NCI-H187 (cell line): ENCODE results near the gene MAP3K14.

Experiments
- DNase-seq, 2 experiments: peaks; one replicate each; lab custom pipeline; 2025; lab: John Stamatoyannopoulos, UW

The MAP3K14 gene

DNA sequence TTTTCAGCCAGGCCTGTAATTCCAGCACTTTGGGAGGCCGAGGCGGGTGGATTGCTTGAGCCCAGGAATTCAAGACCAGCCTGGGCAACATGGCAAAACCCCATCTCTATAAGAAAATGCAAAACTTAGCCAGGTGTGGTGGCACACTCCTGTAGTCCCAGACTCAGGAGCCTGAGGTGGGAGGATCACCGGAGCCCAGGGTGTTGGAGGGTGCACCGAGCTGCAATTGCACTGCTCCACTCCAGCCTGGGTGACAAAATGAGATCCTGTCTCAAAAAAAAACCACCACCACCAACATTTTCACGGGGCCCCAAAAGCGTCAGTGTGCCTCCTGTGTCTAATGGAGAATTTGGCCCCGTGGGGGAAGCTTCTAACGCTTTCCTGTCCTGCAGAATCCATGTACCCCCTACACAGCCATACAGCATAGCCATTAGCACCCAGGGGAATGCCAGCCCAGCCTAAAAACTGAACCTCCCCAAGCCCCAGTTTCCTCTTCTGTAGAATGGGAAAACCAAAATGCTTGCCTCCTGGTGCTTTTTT lies 22.2 kb upstream of the MAP3K14 start:
- DNase-seq = no peak

DNA sequence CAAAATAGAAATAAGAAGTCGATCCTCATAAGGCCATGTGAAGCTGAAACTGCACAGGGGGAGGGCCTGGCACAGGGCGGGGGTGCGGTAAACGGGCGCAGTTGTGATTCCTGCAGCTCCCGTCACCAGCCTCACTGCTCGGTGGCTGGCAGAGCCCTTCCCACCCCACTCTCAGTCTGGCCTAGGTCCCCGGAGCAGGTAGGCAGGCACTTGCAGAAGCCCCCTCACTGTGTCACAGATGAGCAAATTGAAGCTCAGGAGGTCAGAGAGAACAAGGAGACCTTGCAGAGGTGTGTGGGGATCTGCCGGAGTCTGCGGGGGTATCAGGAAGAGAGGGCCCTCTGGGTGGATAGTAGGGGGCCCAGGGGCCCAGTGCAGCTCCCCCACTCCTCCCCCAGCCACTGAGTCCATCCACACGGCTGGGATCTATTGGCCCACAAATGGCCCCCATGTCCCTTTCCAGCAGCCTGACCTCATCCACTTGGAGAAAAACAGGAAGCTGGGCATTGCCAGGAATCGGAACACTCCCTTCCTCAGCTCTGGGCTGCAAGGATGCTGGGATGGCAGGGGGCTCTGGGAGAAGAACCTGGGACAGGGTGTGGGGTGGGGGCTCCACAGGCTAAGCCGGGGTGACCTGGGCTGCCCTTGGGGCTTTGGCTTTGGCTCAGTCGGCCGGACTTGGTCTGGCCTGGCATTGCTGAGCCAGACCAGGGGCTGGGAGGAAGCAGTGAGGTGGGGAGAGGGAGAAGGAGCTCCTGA lies 21.4 kb upstream of the MAP3K14 start:
- no peak for DNase-seq

DNA sequence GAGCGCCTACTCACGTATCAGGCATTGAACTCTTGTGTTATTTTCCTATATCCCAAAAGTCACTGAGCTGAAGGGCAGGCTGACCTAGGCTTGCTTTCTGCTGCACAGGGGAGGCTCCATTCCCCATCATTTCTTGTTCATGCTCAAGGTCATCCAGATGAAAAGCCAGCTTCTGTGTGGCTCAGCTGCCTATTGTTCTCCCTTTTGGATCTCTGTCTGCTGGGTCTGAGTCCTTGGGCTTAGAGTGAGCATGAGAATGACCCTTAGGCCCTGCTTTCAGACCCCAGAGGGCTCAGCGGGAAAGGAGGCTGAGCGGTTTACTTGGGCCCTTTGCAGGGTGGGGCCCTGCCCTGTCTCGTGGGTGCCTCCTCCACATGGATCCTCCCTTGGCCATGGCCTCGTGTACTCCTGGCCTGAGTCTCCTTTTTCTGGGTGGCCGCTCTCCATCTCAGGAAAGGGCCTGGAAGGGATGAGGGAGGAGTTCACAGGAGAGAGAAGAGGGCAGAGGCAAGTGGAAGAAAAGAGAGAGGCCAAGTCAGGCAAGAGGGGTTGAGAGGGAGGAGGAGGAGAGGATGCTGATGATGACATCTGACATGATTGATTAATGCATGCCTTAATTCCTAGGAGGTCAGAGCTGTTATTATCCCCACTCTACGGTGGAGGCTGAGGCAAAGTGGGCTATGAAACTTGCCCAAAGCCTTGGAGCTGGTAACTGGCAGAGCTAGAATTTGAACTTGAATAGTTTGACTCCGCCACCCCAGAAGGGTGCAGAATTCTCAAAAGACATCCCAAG lies 19.8 kb upstream of the MAP3K14 start:
- no peak for DNase-seq

- DNase-seq = no peak
These were observed 18.9 kb upstream of the MAP3K14 start for GRCh38 chr17:45335721-45336120.

DNA sequence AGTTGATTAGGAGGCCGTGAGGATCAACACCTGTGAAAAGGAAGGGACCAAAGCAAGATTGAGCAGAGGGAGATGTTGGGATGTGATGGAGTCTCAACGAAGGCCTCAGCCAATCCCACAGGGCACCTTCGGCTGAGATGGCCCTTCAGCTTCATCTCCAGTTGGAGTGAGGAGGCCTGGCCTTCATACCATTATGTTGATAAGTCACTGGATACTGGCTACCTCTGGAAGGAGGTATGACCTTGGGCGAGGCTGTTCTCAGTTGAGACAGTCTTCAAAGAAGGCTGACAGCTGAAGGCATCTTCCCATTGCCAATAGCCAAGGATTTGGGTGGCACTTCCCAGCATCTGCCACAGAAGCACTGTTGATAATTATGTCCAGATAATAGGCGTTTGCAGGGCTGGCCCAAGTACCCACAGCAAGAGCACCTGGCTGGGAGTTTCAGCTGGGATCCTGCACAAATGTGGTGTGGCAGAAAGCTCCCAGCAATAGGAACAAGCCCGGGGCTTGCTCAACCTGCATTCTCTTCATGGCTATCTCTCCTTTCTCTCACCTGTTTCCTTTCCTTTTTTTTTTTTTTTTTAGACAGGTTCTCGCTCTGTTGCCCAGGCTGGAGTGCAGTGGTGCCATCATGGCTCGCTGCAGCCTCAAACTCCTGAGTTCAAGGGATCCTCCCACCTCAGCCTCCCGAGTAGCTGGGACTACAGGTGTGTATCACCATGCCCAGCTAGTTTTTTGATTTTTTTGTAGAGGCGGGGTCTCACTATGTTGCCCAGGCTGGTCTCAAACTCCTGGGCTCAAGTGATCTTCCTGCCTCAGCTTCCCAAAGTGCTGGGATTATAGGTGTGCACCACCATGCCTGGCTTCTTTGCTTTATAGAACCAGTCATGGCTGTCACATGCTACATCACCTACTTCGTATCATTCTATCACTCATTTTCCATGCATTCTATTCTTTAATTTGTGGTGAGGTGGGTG lies 18.2 kb upstream of the MAP3K14 start:
- no peak for DNase-seq

DNA sequence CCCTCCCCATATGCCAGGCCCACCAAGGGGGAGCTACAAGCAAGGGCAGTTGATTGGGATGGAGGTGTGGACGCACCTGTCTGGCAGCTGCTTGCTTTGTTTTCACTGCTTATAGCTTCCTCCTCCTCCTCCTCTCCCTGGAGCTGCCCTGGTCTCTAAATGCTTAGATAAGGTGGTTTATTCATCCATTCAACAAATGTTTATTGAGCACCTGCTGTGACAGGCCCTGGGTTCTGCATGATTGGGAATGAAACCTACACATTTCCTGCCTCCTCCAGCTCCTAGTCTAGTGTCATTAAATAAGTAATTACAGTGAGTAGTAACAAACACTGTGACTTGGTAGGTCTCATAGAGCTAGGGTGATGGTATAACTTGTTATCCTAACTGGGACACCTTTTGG lies 17.4 kb upstream of the MAP3K14 start:
- DNase-seq = no peak

GRCh38 chr17:45333702-45334092 lies 16.9 kb upstream of the MAP3K14 start:
- DNase-seq = no peak

GRCh38 chr17:45332989-45333701 lies 16.3 kb upstream of the MAP3K14 start:
- no peak for DNase-seq

- no peak for DNase-seq
These were observed 15.7 kb upstream of the MAP3K14 start for GRCh38 chr17:45332505-45332904.

DNA sequence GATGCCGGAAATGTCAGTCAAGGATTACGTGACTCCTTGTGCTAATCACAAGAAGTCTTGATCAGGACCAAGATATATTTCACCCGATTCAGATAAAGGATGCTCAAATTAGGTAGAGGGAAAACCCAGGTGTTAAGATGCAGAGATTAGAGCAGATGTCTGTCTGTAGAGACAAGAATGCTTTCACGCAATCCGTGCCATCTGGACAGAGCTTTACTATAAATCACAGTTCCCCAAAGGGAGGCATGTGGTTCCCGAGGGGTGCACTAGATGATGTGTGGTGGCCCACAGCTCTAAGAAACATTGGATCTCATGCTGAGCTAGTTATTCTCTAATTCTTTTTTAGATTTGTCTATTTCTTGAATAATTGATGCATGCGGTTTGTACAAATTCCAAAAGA lies 9.8 kb upstream of the MAP3K14 start:
- DNase-seq = no peak

DNA sequence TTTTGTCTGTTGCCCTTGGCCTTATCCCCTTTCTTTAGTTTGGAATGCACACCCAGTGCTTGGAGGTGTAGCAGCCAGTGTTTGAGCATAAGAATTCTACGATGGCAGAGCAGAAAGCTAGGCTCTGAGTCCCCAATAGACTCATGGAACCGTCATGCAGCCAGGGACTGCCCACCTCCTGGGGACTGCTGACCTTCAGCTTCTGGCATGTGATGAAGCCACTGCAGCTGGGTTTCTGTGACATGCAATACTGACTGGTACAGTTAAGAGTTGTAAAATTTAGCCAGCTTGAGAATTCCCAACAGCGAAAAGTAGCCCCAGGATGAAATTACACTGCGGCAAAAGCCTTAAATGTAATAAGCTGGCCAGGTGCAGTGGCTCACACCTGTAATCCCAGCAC lies 9.0 kb upstream of the MAP3K14 start:
- DNase-seq = no peak

DNA sequence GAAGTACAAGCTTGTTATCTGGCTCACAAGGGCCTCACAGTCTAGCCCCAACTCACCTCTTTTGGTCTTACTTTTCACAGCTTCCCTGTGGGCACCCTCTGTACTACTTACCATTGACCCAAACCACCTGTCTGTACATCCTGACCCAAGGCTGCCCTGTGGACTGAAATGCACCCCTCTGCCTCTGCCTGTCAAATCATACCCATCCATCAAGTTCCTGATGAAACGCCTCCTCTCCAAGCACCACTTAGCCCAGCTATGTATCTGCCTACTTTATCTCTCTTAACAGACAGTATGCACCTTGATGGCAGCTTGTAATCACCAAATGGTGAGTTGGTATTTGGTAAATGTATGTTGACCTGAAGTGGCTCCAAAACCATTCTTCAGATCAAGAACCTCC lies 7.5 kb upstream of the MAP3K14 start:
- no peak for DNase-seq

DNA sequence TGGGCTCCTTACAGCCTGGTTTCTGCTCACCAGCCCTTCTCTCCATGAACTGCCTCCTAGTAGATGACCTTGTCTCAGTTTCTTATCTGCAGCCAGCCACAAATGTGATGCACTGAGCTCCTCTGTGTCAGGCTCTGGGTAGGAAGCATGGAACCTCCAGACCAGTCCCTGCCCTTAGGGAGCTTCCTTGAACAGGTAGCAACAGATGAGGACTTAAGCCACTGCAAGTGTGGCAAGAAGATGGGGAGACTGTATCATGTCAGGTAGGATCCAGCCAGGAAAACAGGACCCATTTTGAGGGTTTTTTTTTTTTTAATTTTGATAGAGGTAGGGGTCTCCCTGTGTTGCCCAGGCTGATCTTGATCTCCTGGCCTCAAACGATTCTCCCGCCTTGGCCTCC lies 5.3 kb upstream of the MAP3K14 start:
- DNase-seq = no peak

DNA sequence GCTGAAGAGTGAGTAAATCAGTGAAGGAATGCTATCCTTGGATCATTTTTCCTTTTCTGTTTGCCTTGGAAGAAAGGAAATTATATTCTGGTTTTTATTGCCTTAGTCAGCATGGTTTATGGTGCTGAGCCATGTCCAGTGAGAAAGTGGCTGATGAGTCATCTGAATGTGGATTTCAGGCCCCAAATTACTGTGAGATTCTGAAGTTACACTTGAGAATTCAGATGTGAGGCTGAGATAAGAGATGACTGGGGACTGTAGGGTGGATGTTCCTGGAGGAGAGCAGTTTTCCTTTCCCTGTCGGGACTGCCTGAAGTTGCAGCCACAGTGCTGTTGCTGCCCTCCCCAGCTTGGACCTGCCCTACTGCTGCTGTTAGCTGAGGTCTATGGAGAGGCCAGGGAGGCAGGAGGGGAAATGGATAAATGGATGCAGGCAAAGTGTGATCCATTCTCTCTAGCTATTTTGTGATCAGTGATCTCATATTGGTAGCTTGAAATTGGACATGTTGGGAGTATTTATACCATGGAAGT lies 4.2 kb upstream of the MAP3K14 start:
- DNase-seq = no peak

- DNase-seq = no peak
These were observed 3.6 kb upstream of the MAP3K14 start for GRCh38 chr17:45320349-45320930.

DNA sequence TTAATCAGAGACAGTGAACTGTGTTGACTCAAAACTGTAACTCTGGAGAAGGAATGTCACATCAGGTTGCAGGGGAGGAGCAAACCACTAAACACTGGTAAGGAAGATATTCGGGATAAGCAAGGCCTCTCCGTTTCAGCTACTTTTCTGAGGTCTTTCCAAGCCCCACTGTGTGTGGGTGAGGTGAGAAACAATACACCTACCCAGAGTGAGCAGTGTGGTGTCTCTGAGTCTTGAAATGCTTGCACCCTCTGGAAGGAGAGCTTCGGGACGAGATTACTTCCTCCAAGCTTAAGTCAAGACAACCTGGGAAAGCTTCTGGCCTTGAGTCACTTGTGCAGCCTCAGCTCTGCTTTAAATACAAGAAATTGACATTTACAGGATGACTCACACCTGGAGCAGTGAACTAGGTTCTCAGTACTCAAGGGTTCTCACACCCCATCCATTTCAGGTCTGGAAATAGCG lies 2.5 kb upstream of the MAP3K14 start:
- no peak for DNase-seq

DNA sequence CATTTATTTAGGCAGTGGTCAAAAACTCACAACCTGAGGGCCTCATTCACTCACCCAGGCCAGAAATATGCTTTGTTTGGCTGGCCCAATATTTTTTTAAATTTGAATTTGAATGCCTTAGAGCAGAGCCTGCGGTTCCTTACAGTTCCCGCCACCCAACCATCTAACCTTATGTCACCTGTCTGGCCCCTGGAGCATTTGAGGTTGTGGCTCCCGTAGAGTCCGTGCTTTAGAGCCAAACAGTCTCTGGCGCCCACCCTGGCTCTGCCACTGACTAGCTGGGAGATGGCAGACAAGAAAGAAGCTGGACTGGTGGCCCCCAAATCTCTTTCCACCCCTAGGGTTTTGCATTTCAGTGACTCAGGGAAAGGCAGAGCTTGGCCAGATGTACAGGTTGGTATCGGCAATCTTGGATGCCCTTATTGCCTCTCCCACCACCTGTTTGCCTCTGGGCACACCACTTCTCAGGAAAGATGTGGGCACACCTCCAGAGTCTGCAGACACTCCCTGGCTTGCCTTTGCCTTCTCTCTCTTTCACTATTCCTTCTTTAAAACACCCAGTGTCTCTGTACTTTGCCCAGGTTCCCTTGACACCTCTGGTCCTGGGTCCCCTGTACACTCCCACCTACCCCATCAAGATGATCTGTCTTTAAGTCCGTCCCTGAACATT lies 1.9 kb upstream of the MAP3K14 start:
- no peak for DNase-seq

- DNase-seq = peak; percentile 99
These were observed 500 bp upstream of the MAP3K14 start for GRCh38 chr17:45317111-45317928.
